Stimulated activated naive CD8-positive, alpha-beta T cell treated with anti-CD3 and anti-CD28 coated beads, Interleukin-15, amount 100 ng/mL, for 72 hours (primary cell): ENCODE data around the gene DPYSL3.
"Not testable (repeated sequence)": the region's sequence is repeated elsewhere in the genome, so short reads cannot be mapped to it uniquely, and the experiment has no call there.

Experiments
- ATAC-seq: fragments of 150-1000 bp; cut with Tn5 transposase; 2 replicates; pipeline ENCODE4 v1.10.0; 2021; ENCODE audit warnings: mild to moderate bottlenecking, moderate library complexity
- DNase-seq, 2 donors: peaks; one replicate each; pipeline ENCODE4 v3.0.0; 2021 to 2022
- H3K27ac Mint-ChIP-seq, 2 donors: one replicate each; pipeline ENCODE4 v1.8.0; 2022; ENCODE audit warnings: mild to moderate bottlenecking in 2 of 2, mixed read lengths in 2 of 2, moderate library complexity in 2 of 2
- H3K27me3 Mint-ChIP-seq: one replicate; pipeline ENCODE4 v1.8.0; 2022; ENCODE audit warnings: mixed read lengths
- H3K4me1 Mint-ChIP-seq: one replicate; pipeline ENCODE4 v1.8.0; 2022; ENCODE audit warnings: mild to moderate bottlenecking, mixed read lengths
- H3K4me3 Mint-ChIP-seq, 2 donors: one replicate each; pipeline ENCODE4 v1.8.0; 2022; ENCODE audit warnings: mild to moderate bottlenecking in 2 of 2, mixed read lengths in 2 of 2, moderate library complexity in 1 of 2
- H3K9me3 Mint-ChIP-seq, 2 donors: one replicate each; pipeline ENCODE4 v1.8.0; 2022; ENCODE audit warnings: mixed read lengths in 2 of 2

Gene DPYSL3

DNA sequence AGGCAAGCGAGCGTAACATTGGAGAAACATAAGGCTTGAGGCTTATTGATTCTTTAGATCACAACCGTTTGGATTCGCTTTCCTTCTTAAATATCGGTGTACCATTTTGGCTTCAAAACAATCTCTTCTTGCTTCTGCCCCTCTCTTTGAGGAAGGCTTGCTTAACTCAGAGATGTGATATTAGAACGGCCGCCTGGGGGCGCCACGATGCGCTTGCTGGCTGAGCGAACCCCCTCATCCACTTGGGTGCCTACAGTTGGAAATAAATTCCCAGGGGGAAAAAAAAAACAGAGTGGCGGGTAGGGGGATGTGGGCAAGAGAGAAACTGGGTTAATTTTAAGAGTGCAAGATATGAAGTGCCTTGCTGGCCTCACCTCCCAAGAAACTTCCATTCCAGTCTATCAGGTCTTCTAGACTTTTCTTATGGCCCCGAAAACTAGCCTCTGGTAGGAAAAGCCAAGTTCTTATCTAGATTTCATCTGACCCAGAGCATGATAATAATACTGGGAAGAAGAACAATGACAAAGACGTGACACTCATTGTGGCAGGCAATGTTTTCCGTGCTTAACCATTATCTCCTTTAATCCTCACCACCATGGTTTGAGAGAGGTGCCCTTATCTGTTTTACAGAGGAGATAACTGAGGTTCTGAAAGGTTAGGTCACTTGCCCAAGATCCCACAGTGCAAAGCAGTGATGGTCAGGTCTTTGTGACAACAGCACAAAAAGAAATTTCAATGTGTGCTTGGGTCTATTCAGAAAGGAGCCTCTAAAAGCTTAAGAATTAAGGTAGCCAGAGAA, 115.8 kb downstream of the DPYSL3 start:
- no peak for DNase-seq
- H3K27ac Mint-ChIP-seq: no peak overlapping the region
- ATAC-seq: no peak
- no peaks in the 10 kb centered on the region for H3K9me3 Mint-ChIP-seq
- peaks cover 6% of the 10 kb centered on the region for H3K27me3 Mint-ChIP-seq
- H3K4me1 Mint-ChIP-seq: no peaks in the 10 kb centered on the region
- no peak overlapping the region for H3K4me3 Mint-ChIP-seq

DNA sequence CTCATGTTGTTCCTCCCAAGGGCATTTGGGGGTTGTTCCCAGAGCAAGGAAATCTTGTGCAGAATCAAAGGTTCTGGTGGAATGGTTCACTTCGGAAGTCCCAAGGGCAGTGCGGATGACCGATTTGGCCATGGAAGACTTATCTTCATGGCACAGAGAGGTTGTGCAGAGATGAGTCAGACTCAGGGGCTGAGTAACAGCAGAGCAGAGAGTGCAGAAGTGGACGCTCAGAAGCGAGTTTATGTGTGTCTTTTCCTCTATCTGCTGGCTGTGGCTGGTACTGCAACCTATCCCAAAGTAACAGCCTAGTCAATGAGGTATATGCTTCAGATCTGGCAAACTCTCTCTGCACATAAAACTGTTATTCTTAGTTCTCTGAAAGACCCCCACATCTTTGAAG, 118.1 kb downstream of the DPYSL3 start:
- H3K27ac Mint-ChIP-seq: no peak overlapping the region
- no peaks in the 10 kb centered on the region for H3K9me3 Mint-ChIP-seq
- ATAC-seq: no peak
- H3K27me3 Mint-ChIP-seq: peaks cover 6% of the 10 kb centered on the region
- DNase-seq: no peak
- no peaks in the 10 kb centered on the region for H3K4me1 Mint-ChIP-seq
- no peak overlapping the region for H3K4me3 Mint-ChIP-seq

DNA sequence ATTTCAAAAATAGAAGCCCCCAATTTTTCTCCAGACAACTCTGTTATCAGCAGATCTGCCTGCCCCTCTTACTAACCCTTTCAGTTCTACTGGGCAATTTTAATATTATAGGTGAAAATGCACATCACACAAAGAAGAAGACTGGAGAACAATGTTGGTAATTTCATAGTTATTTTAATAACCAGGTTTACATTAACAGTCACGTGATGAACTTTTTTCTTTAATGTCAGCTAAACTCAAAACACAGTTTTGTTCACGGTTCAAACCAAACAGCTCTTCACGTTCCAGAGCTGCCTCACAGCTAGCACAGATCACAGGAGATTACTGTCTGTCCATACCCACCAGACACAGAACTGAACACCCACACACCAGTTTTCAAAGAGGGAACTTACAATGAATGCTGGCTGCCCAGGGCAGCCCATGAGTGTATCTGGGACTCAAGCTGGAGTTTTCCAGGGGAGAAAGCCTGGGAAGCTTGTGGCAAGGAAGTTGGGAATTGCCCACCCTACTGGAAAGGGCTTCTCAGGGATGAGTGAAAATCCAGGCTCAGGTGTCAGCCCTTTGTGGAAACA, 119.1 kb downstream of the DPYSL3 start:
- Mint-ChIP-seq H3K4me1 (no peaks in the 10 kb centered on the region), H3K9me3 (no peaks in the 10 kb centered on the region), H3K27me3 (peaks cover 6% of the 10 kb centered on the region), H3K4me3 (no peak overlapping the region), H3K27ac (no peak overlapping the region)
- DNase-seq (no peak), ATAC-seq (no peak)

DNA sequence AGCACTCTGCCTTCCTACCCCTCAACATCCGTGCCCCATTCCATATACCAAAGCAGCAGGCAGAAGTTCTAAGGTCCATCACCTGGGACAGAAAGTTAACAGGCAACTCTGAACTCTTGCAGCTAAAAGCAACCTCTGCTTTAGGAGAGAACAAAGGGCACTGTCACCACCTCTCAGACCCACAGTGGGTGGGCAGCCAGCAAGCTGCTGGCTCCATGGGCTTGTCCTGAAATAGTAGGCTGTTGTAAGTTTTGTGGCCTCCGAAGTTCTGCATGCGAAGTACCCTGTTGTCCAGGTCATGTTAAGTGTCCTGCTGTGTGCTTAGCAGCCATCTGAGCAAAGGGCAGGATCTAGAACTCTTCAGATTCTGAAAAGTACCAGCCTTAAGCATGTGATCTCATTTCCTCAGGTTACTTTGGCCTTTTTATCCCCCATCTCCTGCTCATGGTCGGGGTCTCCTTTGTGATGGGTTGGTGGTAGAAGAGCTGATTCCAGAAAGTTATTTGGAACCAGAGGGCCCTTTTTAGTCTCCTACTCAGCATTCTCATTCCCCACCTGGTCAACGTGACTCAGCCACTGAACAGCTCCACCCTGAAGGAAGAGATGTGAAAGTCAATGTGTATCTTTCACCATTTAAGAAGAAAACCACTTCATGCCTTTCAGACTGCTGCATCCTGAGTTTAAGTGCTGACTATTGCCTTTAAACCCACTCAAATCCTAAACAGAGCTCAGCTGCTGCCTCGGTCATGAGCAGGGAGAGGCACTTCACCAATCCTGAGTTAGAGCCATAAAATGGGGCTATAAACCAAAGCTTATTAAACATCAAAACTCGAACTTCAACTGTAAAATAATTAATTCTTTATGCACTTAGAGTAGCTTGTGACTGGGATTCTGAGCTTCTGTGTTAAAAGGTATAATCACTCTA, 121.4 kb downstream of the DPYSL3 start:
- no peak overlapping the region for H3K4me3 Mint-ChIP-seq
- H3K27me3 Mint-ChIP-seq: peaks cover 6% of the 10 kb centered on the region
- H3K27ac Mint-ChIP-seq: no peak overlapping the region
- no peak for ATAC-seq
- DNase-seq: no peak
- no peaks in the 10 kb centered on the region for H3K9me3 Mint-ChIP-seq
- no peaks in the 10 kb centered on the region for H3K4me1 Mint-ChIP-seq

DNA sequence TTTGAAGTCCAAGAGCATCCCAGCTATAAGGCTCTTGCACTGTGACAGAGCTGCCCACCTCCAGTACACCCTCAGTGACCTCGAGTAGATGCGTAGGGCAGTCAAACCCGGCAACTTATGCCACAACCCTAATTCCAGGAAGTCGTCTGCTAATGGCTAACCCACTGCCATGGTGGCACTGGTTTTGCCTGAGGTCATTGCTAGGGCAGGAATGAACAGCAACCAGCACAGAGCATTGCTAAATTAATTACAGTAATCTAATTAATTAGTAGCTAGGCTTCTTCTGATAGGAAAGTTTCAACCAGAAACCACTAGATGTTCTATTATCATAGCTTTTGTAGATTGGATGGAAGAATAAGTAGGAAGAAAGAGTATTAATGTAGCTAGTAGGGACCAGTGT, 122.8 kb downstream of the DPYSL3 start:
- H3K27ac Mint-ChIP-seq: no peak overlapping the region
- H3K9me3 Mint-ChIP-seq: no peaks in the 10 kb centered on the region
- H3K4me1 Mint-ChIP-seq: no peaks in the 10 kb centered on the region
- no peak overlapping the region for H3K4me3 Mint-ChIP-seq
- H3K27me3 Mint-ChIP-seq: peaks cover 6% of the 10 kb centered on the region
- ATAC-seq: no peak
- no peak for DNase-seq

DNA sequence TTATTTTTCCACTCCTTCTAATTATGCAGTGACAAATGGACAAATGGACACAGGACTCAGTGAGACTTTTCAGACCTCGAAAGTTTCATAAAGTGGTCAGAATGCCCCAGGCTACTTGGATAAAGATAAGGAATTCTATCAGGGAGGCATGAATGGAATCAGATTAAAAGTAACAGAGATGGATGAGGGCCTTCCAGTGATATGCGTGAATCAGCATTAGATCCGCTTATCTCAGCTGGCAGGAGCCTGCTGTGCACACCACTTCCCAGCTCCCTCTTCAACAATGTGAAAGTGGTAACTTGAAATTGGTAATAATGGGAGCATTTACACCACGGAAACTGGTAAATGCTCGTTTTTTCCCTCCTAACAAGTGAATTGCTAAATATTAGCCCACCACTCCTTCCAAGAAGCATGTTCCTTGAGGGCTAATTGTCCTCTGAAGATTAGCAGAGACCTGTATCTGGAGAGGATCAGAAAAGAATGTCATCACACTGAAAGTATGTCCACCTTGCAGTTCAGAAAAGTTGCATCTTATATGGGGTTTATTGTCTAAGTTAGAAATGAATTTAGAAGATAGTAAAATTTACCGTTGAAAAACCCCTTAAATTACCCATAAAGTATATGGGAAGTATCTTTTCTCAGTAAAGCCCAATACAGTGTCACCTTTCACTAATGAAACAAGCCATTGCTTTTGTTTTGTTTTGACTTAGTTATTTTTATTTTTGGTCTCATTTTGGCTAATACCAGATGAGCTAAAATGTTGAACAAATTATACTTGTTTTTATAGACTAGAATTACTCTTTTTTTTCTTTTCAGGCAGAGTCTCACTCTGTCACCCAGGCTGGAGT, 125.3 kb downstream of the DPYSL3 start:
- no peaks in the 10 kb centered on the region for H3K4me1 Mint-ChIP-seq
- ATAC-seq (no peak), DNase-seq (no peak)
- peaks cover 0 to 2% of the 10 kb centered on the region in 2 donors for H3K9me3 Mint-ChIP-seq
- no peak overlapping the region for H3K4me3 Mint-ChIP-seq
- H3K27ac Mint-ChIP-seq: no peak overlapping the region
- H3K27me3 Mint-ChIP-seq: no peaks in the 10 kb centered on the region

DNA sequence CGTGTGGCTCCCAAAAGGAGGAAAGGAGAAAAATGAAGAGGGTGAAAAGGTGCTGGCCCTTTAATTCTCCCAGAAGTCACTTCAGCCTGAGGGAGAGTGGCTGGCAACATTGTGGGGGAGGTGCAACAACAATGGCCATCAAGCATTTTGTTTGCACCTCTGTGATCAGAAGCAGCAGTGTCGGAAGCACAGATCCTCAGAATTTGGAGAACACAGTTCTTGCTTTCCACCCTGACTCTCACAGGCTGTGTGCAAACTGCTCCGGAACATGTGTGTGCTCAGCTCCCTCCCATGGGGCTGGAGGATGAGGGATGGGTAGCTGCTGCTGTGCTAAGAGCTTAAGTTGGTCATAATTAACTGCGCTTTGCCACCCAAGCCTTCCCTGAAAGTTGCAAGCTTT, 127.1 kb downstream of the DPYSL3 start:
- H3K27ac Mint-ChIP-seq: no peak overlapping the region
- no peak for ATAC-seq
- peaks cover 0 to 6% of the 10 kb centered on the region in 2 donors for H3K9me3 Mint-ChIP-seq
- no peaks in the 10 kb centered on the region for H3K4me1 Mint-ChIP-seq
- no peaks in the 10 kb centered on the region for H3K27me3 Mint-ChIP-seq
- H3K4me3 Mint-ChIP-seq: no peak overlapping the region
- no peak for DNase-seq

DNA sequence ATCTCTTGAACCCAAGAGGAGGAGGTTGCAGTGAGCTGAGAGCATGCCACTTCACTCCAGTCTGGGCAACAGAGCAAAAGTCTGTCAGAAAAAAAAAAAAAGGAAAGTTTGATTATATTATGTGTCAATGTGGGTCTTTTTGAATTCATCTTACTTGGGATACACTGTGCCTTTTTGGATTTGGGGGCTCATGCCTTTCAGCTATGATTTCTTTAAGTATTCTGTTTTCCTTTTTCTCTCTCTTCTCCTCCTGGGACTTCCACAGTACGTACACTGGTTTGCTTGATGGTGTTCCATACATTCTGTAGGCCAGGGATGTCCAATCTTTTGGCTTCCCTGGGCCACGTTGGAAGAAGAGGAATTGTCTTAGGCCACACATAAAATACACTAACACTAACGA, 128.3 kb downstream of the DPYSL3 start:
- Mint-ChIP-seq H3K4me1 (no peaks in the 10 kb centered on the region), H3K4me3 (no peak overlapping the region), H3K27me3 (no peaks in the 10 kb centered on the region), H3K27ac (no peak overlapping the region), H3K9me3 (peaks cover 0 to 6% of the 10 kb centered on the region in 2 donors)
- DNase-seq (no peak), ATAC-seq (no peak)

DNA sequence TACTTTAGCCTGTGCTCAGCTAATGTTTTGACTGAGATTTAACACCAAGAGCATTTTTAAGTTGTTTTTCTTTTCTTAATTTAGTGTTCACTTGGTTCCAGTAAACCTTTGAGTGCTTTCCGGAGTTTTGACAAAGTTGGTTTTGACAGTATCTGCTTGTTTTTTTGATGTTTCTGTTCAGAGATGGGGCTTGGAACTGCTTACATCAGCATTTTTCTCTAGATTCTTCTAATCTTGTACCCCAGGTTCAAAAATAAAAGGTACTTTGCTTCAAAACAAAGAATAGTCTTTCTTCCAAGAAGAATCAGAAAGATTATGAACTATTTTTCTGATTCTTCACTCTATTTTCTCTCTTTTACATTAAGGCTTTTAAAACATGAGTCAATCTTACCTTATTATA, 132.2 kb downstream of the DPYSL3 start:
- no peak overlapping the region for H3K4me3 Mint-ChIP-seq
- DNase-seq (no peak), ATAC-seq (no peak)
- H3K27ac Mint-ChIP-seq: no peak overlapping the region
- H3K9me3 Mint-ChIP-seq: peaks cover 0 to 6% of the 10 kb centered on the region in 2 donors
- peaks cover 7% of the 10 kb centered on the region for H3K27me3 Mint-ChIP-seq
- no peaks in the 10 kb centered on the region for H3K4me1 Mint-ChIP-seq

DNA sequence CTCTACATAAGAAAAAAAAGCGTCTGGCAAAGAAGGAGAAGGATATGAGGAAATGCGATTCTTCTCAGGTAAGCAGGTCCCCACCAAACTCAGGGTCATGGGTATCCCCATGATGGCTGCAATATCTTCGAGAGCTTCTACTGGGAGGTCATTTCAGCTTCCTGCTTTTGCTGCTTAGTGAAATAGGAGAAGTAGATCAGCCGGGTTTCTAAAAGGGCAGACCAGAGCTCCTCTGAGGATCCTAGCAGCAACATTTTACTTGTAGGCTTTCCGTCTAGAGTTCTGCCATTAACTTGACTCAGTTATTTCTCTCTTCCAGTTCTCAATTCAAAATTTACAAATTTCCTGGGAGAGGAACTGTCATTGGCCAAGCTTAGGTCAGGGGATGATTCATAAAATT, 134.7 kb downstream of the DPYSL3 start:
- Mint-ChIP-seq H3K9me3 (peaks cover 0 to 11% of the 10 kb centered on the region in 2 donors), H3K27me3 (peaks cover 7% of the 10 kb centered on the region), H3K4me1 (no peaks in the 10 kb centered on the region), H3K27ac (no peak overlapping the region), H3K4me3 (no peak overlapping the region)
- DNase-seq (no peak), ATAC-seq (no peak)

DNA sequence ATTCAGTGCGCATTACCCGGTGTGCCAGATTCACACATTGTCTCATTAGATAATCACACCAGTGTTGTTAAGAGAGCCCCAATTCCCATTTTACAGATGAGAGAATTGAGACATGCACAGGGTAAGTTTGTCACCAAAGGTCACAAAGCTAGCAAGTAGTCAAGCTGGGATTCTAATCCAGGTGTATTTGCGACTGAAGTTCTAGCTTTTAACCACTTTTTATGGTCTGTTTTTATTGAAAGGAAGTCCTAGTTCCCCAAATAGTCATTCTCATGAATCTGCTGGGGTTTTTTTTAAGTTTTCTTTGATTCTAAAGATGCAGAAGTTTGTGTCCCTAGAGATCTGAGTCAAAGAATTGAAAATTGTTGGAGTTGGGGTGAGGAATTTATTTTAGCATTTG, 136.5 kb downstream of the DPYSL3 start:
- Mint-ChIP-seq H3K9me3 (peaks cover 0 to 5% of the 10 kb centered on the region in 2 donors), H3K27me3 (peaks cover 7% of the 10 kb centered on the region), H3K4me1 (no peaks in the 10 kb centered on the region), H3K4me3 (no peak overlapping the region), H3K27ac (no peak overlapping the region)
- DNase-seq (no peak), ATAC-seq (no peak)

DNA sequence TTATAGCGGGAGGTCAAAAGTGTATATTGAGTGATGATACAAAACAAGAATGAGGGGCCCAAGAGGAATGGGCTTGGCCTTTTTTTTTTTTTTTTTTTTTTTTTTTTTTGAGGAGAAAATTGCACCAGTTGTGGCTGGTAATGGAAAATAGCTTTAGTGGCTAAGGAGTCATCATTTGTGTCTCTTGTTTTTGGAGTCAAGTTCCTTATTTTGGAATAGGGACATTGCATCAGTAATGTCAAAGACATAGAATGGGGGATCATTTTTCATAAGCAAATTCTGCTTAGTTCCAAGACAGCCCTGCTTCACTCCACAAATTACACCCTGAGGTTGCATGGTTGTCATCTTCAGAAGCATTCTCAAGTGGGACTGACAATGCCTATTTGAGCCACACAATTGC, 137.7 kb downstream of the DPYSL3 start:
- H3K27me3 Mint-ChIP-seq: peaks cover 7% of the 10 kb centered on the region
- no peak for DNase-seq
- ATAC-seq: no peak

DNA sequence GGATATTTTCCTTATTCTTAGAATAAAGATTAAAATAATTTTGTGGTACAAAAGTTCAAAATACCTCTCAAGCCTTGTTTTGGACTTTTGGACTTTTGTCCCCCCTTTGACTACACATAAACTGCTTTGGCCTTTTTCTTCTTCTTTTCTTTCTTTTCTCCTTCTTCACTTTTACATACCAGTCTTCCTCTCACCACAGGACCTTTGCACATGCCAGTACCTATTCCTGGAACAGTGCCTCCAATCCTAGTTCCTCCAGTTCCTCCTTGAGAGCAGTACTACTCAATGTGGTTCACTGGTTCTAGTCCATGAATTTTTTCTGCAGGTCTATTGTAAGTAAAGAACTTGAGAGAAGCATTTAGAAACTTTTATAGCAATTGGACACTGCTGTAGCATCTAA, 138.6 kb downstream of the DPYSL3 start:
- H3K4me1 Mint-ChIP-seq: no peaks in the 10 kb centered on the region
- no peak overlapping the region for H3K27ac Mint-ChIP-seq
- no peak overlapping the region for H3K4me3 Mint-ChIP-seq

More for the DNA sequence above, 137.7 kb downstream of the DPYSL3 start:
- no peak overlapping the region for H3K27ac Mint-ChIP-seq
- peaks cover 0 to 5% of the 10 kb centered on the region in 2 donors for H3K9me3 Mint-ChIP-seq
- no peaks in the 10 kb centered on the region for H3K4me1 Mint-ChIP-seq
- H3K4me3 Mint-ChIP-seq: no peak overlapping the region

DNA sequence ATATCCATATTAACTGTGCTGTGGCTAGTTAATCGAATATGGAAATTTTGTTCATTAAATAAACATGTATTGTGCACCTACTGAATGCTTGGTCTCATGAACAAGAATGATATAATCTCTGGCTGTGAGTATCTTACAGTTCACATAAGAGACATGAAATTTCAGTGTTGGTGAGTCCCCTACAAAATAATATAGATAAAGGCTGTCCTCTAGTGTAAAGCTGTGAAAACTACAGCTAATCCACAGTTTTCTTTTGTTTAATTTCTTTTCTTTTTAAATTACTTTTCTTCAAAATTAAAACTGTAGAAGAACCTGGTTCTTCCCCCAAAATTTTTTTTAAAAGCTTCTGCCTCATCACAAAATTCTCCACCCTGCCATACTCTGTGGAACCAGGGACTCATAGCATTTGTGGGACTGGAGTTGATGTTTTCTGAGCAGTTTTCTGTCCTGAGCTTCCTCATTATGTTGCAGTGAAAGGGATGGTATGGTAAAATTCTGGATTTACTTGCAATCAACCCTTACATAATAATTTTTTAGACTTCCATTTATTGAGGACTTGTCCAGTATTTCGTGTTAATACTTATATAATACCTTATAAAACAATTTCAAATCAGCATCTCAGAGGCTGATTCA, 140.0 kb downstream of the DPYSL3 start:
- no peak for DNase-seq
- Mint-ChIP-seq H3K4me3 (no peak overlapping the region), H3K27ac (no peak overlapping the region), H3K27me3 (peaks cover 7% of the 10 kb centered on the region), H3K9me3 (peaks cover 4 to 5% of the 10 kb centered on the region in 2 donors), H3K4me1 (no peaks in the 10 kb centered on the region)
- ATAC-seq: no peak

More for the DNA sequence above, 138.6 kb downstream of the DPYSL3 start:
- H3K9me3 Mint-ChIP-seq: peaks cover 0 to 5% of the 10 kb centered on the region in 2 donors
- DNase-seq (no peak), ATAC-seq (no peak)
- peaks cover 7% of the 10 kb centered on the region for H3K27me3 Mint-ChIP-seq

DNA sequence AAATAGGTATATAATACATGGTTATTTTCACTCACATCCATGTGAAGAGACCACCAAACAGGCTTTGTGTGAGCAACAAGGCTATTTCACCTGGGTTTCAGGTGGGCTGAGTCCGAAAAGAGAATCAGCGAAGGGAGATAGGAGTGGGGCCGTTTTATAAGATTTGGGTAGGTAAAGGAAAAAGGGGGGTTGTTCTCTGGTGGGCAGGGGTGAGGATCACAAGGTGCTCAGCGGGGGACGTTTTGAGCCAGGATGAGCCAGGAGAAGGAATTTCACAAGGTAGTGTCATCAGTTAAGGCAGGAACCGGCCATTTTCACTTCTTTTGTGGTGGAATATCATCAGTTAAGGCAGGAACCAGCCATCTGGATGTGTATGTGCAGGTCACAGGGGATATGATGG, 142.5 kb downstream of the DPYSL3 start:
- DNase-seq, ATAC-seq, H3K4me3 Mint-ChIP-seq, H3K4me1 Mint-ChIP-seq, H3K27ac Mint-ChIP-seq, H3K27me3 Mint-ChIP-seq, H3K9me3 Mint-ChIP-seq: not testable (repeated sequence)
